HuH-7.5 (cell line): Measurements from ENCODE around the gene DGCR6L.
"Not testable (repeated sequence)": the region's sequence is repeated elsewhere in the genome, so short reads cannot be mapped to it uniquely, and the experiment has no call there.

Experiments used
- DNase-seq: peaks from one replicate; pipeline ENCODE4 v3.0.0; 2011; ENCODE audit warnings: low spot score

Gene DGCR6L

DNA sequence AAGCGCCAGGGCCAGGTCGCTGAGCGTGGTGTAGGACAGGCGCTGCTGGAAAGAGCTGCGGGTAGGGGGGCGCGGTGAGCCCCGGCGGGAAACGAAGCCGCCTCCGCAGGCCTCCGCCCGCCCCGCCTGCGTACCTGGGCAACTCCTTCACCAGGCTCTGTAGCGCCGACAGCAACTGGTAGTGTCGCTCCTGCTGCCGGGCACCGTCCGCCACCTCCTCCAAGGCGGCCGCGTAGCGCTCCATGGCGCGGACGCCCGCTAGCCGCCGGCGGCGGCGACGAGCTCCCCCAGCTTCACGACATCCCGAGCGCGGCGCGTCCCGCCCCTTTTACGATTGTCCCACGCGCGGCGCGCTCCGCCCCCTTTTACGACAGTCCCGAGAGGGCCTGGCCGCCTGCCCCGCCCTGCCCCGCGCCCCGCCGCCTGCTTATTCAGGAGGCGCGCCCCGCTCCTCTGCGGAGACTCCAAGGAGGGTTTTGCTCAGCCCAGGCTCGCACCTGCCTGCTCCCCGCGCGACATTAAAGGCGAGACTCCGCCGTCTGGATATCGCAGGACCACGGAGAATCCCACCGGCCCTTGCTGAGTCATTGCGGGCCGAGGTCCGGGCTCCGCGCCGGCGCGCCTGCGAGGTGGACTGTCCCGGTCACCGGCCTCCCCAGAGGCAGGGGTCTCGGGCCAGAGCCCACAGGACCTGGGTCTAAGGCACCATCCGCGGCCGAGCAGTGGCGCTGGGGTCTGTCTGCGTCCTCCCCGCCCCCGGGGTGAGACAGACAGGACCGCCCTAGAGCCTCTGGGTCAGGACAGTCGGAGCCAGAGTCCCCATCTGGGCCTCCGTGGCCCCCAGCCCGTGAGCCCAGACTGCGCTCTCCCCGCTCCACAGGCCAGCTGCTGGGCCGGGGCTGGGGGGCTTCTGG is at the start of gene DGCR6L:
Gene DGCR6L (minus strand): TSS at position 316 of the 914 bp plus-strand sequence. CDS start 72 bp downstream, at position 244.
- peak; percentile 89 for DNase-seq

DNA sequence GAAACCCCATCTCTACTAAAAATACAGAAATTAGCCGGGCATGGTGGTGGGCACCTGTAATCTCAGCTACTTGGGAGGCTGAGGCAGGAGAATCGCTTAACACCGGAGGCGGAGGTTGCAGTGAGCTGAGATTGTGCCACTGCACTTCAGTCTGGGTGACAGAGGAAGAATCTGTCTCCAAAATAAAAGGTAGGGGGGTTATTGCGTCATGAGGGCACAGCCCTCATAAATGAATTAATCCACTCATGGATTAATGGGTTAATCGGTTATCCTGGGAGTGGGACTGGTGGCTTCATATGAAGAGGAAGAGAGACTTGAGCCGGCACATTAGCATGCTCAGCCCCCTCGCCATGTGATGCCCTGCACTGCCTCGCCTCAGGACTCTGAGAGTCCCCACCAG is 49.0 kb upstream of the DGCR6L start:
- not testable (repeated sequence) for DNase-seq

DNA sequence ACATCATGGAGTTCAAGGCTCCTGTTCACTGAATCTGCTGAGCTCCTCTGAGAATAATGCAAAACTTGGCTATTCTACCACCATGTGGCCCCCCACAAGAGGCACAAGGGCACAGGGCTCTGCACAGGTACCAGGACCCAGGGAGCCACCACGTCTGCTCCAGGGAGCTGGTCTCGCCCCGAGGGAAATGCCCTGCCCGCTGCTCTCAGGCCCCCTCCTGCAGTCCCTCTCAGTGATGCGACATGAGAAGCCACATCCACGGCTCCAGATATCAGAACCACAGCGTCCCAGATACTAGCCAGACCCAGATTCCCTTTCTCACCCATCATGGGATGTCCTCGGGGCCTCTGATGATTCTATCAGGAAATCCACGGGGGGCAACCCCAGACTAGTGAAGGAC is 47.0 kb upstream of the DGCR6L start:
- not testable (repeated sequence) for DNase-seq

DNA sequence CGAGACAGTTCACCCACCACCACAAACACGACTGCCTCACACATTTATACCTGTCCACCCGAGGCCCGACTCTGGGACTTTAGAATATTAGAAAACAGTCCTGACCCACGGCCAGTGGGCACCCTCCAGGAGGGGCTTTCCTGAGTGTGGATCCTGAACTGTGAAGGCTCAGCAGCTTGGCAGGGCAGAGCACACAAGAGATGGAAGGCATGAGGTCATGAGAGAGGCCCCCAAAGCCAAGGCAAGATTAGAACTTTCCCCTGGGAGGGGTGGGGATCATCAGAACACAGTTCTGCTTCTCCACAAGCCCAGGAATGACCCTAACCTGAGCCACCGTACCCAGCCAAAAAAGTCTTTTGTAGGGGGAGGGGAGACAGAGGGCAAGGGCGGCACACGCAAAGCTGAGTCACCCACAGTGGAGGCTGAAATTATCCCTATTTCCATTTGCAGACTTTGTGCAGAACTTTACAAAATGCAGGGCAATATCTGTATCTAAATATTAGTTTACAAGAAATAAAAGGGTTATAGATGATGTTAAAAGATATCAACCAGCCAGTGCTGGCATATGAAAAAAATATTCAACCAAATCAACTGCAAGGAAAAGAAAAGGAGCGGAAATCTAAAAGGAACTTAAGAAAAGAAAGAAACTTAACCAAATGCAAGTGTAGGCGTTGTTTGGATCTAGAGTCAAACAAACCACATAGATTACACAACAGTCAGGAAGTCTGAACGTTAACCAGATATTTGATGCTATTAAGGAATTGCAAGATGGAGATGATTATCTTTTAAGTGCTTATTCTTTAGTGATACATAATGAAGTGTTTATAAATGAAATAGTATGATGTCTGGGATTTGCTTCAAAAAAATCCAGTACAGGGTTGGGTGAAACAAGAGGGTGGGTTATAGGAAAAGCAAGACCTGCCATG is 44.7 kb upstream of the DGCR6L start:
- not testable (repeated sequence) for DNase-seq

DNA sequence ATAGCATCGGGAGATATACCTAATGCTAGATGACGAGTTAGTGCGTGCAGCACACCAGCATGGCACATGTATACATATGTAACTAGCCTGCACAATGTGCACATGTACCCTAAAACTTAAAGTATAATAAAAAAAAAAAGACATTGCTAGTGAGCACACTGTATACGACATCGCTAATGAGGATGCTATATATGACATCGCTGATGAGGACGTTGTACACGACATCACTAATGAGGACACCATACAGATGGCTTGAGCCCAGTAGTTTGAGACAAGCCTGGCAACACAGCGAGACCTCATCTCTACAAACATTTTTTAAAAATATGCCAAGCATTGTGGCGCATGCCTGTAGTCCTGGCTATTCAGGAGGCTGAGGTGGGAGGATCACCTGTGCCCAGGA is 42.5 kb upstream of the DGCR6L start:
- DNase-seq = not testable (repeated sequence)

DNA sequence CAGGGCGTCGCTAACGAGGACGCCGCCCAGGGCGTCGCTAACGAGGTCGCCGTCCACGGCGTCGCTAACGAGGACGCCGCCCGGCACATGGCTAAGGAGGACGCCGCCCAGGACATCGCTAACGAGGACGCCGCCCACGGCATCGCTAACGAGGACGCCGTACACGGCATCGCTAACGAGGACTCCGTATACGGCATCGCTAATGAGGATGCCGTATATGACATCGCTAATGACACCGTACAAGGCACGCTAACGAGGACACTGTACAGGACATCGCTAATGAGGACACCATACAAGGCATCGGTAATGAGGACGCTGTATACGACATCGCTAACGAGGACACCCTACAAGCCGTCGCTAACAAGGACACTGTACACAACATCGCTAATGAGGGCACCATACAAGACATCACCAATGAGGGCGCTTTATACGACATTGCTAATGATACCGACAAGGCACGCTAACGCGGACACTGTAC is 41.9 kb upstream of the DGCR6L start:
- not testable (repeated sequence) for DNase-seq

DNA sequence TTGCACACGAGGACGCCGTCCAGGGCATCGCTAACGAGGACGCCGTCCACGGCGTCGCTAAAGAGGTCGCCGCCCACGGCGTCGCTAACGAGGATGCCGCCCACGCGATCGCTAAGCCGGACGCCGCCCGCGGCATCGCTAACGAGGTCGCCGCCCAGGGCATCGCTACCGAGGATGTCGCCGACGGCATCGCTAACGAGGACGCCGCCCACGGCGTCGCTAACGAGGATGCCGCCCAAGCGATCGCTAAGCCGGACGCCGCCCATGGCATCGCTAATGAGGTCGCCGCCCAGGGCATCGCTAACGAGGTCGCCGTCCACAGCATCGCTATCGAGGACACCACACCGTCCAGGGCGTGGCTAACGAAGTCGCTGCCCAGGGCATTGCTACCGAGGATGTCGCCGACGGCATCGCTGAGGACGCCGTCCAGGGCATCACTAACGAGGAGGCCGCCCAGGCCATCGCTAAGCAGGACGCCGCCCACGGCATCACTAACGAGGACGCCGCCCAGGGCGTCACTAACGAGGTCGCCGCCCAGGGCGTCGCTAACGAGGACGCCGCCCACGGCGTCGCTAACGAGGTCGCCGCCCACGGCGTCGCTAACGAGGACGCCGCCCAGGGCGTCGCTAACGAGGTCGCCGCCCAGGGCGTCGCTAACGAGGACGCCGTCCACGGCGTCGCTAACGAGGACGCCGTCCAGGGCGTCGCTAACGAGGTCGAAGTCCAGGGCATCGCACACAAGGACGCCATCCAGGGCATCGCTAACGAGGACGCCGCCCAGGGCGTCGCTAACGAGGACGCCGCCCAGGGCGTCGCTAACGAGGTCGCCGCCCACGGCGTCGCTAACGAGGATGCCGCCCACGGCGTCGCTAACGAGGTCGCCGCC is 41.2 kb upstream of the DGCR6L start:
- not testable (repeated sequence) for DNase-seq

DNA sequence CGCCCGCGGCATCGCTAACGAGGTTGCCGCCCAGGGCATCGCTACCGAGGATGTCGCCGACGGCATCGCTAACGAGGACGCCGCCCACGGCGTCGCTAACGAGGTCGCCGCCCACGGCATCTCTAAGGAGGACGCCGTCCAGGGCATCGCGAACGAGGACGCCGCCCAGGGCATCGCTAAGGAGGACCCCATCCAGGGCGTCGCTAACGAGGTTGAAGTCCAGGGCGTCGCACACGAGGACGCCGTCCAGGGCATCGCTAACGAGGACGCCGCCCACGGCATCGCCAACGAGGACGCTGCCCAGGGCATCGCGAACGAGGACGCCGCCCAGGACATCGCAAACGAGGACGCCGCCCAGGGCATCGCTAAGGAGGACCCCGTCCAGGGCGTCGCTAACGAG is 40.4 kb upstream of the DGCR6L start:
- DNase-seq = not testable (repeated sequence)

DNA sequence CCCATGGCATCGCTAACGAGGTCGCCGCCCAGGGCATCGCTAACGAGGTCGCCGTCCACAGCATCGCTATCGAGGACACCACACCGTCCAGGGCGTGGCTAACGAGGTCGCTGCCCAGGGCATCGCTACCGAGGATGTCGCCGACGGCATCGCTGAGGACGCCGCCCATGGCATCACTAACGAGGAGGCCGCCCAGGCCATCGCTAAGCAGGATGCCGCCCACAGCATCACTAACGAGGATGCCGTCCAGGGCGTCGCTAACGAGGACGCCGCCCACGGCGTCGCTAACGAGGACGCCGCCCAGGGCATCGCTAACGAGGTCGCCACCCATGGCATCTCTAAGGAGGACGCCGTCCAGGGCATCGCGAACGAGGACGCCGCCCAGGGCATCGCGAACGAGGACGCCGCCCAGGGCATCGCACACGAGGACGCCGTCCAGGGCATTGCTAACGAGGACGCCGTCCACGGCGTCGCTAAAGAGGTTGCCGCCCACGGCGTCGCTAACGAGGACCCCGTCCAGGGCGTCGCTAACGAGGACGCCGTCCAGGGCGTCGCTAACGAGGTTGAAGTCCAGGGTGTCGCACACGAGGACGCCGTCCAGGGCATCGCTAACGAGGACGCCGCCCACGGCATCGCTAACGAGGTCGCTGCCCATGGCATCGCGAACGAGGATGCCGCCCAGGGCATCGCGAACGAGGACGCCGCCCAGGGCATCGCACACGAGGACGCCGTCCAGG is 38.8 kb upstream of the DGCR6L start:
- not testable (repeated sequence) for DNase-seq

DNA sequence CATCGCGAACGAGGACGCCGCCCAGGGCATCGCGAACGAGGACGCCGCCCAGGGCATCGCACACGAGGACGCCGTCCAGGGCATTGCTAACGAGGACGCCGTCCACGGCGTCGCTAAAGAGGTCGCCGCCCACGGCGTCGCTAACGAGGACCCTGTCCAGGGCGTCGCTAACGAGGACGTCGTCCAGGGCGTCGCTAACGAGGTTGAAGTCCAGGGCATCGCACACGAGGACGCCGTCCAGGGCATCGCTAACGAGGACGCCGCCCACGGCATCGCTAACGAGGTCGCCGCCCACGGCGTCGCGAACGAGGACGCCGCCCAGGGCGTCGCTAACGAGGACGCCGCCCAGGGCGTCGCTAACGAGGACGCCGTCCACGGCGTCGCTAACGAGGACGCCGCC is 38.1 kb upstream of the DGCR6L start:
- DNase-seq = not testable (repeated sequence)

DNA sequence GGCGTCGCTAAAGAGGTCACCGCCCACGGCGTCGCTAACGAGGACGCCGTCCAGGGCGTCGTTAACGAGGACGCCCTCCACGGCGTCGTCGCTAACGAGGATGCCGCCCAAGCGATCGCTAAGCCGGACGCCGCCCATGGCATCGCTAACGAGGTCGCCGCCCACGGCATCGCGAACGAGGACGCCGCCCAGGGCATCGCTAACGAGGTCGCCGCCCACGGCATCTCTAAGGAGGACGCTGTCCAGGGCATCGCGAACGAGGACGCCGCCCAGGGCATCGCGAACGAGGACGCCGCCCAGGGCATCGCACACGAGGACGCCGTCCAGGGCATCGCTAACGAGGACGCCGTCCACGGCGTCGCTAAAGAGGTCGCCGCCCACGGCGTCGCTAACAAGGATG is 37.0 kb upstream of the DGCR6L start:
- DNase-seq = not testable (repeated sequence)

DNA sequence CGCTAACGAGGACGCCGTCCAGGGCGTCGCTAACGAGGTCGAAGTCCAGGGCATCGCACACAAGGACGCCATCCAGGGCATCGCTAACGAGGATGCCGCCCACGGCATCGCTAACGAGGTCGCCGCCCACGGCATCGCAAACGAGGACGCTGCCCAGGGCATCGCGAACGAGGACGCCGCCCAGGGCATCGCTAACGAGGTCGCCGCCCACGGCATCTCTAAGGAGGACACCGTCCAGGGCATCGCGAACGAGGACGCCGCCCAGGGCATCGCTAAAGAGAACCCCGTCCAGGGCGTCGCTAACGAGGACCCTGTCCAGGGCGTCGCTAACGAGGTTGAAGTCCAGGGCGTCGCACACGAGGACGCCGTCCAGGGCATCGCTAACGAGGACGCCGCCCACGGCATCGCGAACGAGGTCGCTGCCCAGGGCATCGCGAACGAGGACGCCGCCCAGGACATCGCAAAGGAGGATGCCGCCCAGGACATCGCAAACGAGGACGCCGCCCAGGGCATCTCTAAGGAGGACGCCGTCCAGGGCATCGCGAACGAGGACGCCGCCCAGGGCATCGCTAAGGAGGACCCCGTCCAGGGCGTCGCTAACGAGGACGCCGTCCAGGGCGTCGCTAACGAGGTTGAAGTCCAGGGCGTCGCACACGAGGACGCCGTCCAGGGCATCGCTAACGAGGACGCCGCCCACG is 36.2 kb upstream of the DGCR6L start:
- not testable (repeated sequence) for DNase-seq

DNA sequence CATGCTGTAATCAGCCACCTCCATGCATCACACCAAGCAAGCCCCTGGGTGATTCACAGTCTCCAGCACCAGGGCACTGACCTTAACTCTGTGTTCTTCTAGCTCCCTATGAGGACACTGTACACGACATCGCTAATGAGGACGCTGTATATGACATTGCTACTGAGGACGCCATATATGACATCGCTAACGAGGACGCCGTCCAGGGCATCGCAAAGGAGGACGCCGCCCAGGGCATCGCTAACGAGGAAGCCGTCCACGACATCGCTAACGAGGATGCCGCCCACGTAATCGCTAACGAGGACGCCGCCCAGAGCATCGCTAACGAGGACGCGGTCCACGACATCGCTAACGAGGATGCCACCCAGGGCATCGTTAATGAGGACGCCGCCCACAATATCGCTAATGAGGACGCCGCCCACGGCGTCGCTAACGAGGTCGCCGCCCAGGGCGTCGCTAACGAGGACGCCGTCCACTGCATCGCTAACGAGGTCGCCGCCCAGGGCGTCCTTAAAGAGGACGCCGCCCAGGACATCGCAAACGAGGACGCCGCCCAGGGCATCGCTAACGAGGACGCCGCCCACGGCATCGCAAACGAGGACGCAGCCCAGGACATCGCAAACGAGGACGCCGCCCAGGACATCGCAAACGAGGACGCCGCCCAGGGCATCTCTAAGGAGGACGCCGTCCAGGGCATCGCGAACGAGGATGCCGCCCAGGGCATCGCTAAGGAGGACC is 34.5 kb upstream of the DGCR6L start:
- no peak for DNase-seq

DNA sequence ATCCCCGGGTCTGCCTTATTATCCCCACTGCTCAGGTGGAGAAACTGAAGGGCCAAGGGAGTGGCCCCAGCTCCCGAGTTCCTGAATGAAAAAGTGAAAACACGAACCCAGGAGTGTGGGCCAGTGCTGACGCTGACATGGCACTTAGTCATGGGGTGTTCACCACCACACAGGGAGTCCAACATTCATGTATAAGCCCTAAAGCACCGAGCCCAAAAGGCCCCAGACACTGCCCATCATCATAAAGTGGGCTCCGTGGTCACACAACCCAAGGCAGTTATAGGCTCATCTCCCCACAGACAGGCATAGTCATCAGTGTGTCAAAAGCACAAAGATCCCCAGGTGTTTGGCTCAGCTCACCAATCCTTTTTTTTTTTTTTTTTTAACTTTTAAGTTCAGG is 32.7 kb upstream of the DGCR6L start:
- DNase-seq = not testable (repeated sequence)

DNA sequence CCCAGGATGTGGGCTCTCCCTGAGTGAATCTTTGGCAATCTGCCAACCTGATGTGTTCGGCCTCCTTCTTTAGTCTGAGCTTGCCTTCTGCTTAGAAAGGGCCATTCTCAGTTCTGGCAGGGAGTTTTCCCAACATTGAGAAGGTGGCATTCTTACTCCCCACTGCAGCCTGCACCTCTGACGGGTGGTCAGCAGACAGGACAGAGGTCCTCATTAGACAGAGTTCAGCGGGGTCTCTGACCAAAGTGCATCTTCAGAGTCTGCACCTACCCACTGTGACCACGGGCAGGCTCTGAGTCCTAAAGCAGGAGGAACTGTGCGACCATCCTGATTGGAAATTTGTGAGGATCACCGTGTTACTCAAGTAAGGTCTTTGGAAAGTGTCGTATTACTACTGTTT is 26.7 kb upstream of the DGCR6L start:
- not testable (repeated sequence) for DNase-seq

DNA sequence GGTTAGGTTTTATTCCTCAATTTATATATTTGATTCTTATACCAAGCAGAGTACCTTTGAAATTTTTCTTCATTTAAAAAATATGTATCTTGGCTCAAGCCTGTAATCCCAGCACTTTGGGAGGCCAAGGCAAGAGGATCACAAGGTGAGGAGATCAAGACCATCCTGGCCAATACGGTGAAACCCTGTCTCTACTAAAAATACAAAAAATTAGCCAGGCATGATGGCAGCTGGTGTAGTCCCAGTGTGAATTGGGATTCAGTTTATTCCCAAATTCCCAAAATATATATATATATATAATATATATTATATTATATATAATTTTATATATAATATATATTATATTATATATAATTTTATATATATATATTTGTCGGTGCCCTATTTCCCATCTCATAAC is 18.4 kb upstream of the DGCR6L start:
- not testable (repeated sequence) for DNase-seq

DNA sequence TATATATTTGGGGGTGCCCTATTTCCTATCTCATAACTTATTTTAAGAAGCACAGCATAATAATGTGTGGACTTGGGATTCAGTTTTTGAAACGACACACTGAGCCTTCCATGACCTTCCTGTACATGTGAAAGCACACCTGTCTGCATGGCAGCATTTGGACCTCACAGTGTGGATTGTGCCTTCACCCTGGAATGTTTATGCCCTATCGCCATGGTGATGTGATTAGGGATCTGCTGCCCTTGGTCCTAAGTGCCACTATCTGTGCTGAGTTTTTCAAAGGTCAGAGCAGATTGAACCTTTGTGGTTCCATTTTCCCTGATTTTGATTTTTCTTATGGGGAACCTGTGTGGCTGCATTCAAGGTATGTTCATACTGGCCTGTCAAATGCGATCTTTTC is 17.9 kb upstream of the DGCR6L start:
- not testable (repeated sequence) for DNase-seq

DNA sequence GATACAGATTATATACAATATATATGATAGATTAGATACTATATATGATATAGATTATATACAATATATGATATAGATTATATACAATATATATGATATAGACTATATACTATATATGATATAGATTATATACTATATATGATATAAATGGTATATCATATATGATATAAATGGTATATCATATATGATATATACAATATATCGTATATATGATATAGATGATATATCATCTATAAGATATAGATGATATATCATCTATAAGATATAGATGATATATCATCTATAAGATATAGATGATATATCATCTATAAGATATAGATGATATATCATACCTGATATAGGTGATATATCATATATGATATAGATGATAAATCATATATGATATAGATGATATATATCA is 16.7 kb upstream of the DGCR6L start:
- DNase-seq = not testable (repeated sequence)

DNA sequence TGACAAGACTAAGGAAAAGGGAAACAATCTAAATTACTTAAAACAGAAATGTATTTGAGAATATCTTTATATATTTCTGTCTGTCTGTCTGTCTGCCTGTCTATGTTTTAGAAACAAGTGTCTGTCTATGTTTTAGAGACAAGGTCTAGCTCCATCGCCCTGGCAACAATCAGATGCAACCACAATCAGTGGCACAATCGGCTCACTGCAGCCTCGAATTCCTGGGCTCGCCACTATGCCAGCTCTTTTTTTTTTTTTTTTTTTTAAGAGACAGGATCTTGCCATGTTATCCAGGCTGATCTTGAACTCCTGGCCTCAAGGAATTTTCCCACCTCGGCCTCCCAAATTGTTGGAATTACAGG is 8.7 kb upstream of the DGCR6L start:
- DNase-seq = not testable (repeated sequence)
